NOMO-1 treated with DMSO at 0.1 percent for 48 hours (cell line): ENCODE data around the gene AARS2.

Source experiments
- DNase-seq: peaks from one replicate; lab custom pipeline; 2025; ENCODE audit not compliant: unreplicated experiment; lab: John Stamatoyannopoulos, UW

The AARS2 gene

GRCh38 chr6:44301782-44302564, 11.2 kb downstream of the AARS2 start:
- no peak for DNase-seq

- no peak for DNase-seq
These were observed 12.0 kb downstream of the AARS2 start for GRCh38 chr6:44301106-44301505.

DNA sequence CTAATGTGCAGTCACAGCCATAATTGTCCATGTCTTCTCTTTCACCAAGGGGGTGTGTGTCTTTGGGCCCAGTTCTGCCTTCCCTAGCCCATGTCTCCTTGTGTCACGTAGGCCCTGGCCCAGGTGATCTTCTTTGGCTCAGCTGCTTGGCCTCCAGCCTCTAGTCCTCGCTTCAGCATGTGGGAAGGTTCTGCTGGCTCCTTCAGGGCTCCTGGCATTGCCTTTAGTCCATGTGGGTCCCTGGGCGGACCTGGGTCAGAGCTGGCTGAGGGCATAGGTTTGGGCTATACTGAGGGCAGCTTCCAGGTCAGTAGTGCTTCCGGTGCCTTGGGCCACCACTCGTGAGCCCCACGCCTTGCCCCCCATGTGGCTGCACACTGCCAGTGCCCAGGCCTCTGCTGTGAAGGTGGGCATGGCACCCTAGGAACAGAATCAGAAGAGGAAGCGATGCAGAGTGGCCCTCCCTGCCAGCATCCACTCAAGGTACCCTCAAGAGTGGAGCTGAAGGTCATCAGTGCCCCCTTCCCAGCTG, 12.8 kb downstream of the AARS2 start:
- DNase-seq, result no peak

GRCh38 chr6:44298864-44299263, 14.3 kb downstream of the AARS2 start:
- DNase-seq, result no peak

GRCh38 chr6:44298055-44298803, 14.9 kb downstream of the AARS2 start:
- DNase-seq, result no peak

GRCh38 chr6:44297063-44298038, 15.8 kb downstream of the AARS2 start:
- no peak for DNase-seq

DNA sequence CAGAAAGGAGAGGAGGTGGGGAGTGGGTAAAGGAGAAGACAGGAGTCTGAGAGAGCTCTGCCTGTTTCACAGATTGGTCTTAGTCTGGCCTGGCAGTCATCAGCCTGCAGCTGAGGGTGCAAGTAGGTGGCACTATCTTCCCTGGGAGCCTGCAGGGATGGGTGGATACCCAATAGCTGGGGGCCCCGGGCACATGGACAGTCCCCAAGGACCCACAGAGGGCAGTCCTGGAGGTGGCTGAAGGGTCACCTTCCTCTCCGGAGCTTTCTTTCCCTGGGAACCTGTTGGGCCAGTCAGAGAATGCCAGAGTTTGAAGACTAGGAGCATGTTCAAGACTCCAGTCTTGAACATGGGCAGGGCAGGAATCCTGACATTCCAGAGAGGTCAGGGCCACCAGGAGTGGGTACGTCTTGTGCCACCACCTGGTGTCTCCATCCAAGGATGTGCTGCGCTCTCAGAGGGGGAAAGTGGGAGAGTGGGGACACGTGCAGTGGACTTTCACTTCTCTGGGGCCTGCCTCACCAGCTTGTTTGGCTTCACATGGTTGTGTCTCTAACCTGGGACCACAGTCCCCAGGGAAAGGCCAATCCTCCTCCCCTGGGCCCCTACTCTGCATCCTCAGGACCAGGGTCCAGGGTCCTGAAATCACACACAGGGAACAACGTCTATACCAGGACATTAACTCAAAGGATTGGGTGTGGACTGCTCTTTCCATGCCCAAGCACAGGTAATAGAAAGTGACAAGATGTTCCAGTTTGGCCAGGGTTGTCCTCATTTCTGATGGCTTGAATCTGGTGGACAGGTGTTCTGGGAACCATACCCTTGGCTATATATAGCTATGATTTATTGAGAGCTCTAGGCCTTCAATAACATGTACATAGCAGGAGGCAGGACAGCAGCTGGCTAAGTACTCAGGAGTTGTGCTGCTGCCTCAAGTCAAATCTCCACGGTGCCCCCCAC, 18.0 kb downstream of the AARS2 start:
- DNase-seq, result no peak

DNA sequence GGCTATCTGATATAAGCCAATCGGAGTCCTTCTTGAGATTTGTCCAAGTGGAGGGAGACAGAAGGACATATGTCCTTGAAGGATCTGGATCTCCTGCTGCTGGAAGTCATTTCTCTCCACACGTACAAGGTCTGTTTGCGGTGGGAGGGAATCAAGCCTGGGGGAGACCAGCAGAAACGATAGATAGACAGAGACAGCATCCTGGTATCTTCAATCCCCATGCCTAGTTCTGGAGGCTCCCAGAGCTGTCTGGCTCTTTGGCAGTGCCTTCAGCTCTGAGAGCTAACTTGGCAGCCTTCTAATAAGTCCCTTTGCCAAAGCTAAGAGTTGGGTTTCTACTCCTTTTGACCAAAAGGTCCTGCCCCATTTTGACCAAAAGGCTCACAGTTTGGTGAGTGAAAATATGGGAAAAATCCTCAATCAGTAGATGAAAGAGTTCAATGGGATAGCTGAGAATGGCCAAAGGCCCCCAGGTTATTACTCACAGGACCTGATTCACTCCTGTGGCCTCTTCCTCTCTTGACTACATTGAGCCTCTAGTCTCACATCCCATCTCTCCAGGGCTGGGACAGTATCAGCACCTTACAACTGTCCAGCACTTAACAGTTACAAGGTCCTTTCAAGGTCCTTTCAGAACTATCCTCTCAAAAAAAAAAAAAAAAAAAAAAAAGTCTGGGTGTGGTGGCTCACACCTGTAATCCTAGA, 20.3 kb downstream of the AARS2 start:
- DNase-seq, result no peak

- DNase-seq, result no peak
These were observed 21.3 kb downstream of the AARS2 start for GRCh38 chr6:44291841-44292240.

DNA sequence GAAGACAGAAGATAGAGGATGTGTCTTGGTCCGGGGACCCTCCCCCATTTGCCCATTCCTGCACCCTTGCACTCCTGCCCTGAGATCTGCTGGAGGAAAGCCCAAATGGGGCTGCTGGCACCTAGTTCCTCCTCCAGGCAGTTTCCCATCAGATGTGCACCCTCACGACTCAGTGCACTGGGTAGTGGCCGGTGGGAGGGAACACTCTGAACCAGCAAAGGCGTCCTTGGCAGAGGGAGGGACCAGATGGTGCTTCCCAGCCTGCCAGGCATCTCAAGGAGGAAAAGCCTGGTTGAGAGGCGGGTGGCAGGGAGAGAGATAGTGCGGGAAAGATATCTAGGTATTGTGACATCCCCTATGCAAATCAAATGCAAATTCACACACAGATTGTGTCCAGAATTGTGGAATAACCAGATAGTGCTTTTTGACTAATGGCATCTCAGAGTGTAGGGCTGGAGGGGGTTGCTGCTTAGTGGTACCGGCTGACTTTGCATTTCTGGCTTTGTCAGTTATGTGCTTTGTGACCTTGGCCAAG, 23.4 kb downstream of the AARS2 start:
- DNase-seq, result no peak

DNA sequence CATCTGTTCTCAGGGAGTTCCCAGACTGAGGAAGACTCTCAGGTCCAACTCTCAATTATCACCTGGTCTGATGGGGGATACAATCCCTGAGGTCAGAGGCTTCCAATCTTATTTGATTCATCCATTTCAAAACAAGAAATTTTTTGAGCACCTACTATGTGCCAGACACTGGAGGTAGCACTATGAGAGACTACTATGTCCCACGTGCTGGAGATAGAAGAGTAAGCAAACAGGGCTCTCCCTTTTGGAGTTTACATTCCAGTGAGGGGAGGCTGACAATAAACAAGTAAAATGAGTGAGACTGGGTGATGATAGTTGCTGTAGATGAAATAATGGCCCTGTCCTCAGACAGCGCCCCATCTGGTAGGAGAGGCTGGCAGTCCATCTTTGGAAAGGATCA, 26.4 kb downstream of the AARS2 start:
- DNase-seq, result no peak

- no peak for DNase-seq
These were observed 26.9 kb downstream of the AARS2 start for GRCh38 chr6:44286285-44286565.

DNA sequence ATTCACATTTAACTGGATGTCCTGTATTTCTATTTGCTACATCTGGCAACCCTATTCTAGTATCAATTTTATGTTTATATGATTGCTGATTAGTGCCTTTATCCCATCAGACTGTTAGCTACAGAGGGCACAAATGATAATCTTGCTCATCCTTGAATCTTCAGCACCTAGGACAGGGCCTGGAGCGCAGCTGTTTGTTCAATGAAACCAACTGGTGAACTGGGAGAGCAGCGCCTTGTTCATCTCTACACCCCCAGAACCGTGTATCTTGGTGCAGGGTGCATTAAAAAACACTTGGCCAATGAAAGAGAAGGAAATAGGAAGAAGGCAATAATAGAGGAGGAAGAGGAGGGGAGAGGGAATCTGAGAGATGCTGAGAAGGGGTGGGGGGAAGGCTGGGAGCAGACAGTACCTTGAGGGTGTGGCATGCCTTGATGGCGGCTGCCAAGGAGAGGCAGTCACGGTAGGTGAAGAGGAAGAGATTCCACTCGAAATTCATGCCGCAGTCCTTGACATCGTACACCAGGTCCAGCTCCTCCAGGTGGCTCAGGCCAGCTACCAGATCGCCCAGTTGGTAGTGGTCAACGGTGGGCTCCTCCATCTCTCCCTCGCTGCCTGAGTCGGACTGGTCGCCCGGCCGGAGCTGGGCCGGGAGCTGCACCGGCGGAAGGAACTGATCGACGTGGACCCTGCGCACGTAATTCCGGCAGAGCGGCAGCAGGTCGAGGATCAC, 27.4 kb downstream of the AARS2 start:
- DNase-seq, result peak; percentile 14

DNA sequence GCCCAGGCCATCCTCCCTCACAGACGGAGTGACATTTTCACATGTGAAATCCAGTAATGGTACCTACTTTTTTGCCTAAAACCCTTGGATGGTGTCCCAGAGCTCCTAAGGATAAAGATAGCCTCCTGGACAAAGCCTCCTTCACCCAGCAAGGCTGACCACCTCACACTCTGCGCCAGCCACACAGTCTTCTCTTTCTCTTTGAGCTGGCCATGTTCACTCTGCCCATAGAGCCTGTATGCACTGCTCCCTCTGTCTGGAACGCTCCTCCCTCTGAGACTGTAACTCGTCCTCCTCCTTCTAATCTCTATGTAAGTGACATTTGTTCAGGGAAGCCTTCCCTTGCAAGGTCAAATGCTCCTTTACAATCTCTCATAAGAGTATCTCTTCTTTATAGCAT, 28.3 kb downstream of the AARS2 start:
- no peak for DNase-seq

DNA sequence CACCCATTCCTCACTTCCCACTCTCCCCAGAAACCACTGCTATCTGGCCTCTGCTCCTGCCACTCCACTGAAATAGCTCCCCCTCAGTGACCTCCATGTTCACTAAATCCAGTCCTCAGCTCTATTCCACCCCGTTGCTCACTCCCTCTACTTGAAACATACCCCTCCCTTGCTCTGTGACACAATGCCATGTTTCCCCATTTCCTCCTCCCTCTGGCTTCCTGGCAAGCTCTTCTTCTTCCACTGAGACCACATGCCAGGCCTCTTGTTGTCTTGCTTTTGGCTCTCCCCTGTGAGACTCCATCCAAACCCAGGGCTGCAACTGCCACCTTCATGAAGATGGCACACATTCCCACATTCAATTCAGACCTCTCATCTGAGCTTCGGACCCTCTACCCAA, 29.0 kb downstream of the AARS2 start:
- DNase-seq, result no peak

DNA sequence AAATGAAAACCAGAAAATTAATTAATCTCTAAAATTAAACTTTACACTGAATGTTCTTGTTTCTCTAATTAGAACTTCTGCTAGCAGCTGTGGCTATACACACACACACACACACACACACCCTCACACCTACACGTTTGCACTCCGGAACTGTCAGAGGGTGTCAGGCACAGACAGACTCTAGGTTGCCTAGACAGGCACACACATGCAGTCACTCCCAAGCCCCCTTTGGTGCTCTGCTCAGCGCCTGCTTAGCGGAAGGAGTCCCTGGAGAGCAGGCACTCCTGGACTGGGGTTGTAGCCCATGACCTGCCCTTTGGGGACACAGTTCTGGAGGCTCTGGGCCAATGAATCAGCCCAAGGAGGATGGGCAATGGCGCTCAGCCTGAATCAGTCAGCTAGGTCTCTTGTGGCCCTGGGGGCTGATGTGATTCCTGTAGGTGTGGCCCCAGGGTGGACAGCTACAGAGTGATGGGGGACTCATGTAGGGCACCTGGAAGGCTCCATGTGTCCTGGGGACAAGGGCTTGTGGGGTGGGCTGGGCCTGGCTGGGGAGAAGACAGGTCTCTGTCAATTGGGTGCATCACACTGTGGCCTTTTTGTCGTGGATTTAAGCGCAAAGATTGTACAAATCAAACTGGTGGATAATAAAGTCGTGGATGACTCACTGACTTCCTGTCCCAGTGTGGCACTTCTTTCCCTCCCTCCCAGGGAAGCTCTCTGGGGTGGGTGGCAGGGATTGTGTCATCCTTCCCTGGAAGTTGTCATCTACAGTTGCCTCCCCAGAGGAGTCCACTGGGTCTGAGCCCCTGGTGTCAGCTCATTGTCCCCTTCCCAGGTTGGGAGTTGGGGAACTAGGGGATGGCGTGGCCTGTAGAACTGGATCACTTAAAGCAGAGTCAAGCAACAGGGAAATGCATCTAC, 34.1 kb downstream of the AARS2 start:
- DNase-seq, result no peak

DNA sequence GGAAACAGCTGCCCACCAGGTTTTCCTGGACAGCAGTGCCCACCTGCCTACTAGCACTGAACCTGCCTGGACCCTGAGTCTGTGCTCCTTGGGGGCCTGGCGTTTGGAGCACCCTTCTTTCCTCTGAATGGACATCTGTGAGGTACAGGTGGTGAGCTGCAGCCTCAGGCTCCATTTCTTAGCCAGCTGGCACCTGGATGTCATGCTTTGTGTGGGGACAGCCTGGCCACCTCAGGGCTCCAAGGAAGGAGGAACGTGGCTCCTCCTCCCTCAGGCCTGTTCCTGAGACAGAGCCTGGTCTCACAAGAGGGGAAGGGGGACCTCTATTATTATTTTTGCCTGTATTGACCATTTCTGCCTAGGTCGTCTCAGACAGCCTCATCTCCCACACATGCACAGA, 34.8 kb downstream of the AARS2 start:
- no peak for DNase-seq

DNA sequence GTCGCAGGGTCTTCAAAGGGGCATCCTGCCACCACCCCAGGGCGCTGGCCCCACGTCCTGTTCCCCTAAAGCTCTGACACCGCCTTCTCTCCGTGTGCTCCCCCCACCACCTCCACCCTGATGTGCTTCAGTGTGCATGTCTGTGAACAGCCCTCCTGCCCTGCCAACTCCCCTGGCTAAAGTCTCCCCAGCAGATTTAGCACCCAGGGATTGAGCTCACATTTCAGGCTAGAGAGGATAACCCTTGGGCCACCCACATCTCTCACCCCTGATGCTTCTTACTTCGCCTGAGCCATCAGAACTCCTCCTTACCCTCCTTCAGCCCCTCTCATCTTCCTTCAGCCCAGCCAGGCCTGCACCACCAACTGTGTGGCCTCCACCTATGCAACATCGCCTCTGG, 35.4 kb downstream of the AARS2 start:
- DNase-seq, result no peak
